MM.1S (cell line): ENCODE data around the gene KRTAP1-1.

ENCODE experiments used
- CTCF ChIP-seq: fragments of 300-600 bp; sonication (generic); IDR thresholded peaks from 2 replicates; pipeline ENCODE4 v1.5.1; 2016; ENCODE audit warnings: antibody characterized with exemption, low read length, mixed read lengths
- EZH2 ChIP-seq: fragments of 300-600 bp; sonication (generic); optimal IDR thresholded peaks from 2 replicates; pipeline ENCODE3; 2017; ENCODE audit warnings: low read depth, mild to moderate bottlenecking, antibody characterized with exemption, low read length, mixed read lengths

GRCh38 chr17:41009936-41010335 is 31.3 kb downstream of the KRTAP1-1 start:
- TF ChIP-seq EZH2, result no peak
- no peak for TF ChIP-seq CTCF
